Measurements from ENCODE around the gene SFMBT2.
"Not testable (repeated sequence)": the region's sequence is repeated elsewhere in the genome, so short reads cannot be mapped to it uniquely, and the experiment has no call there.

Gene SFMBT2

GRCh38 chr10:7400068-7400715 lies 10.6 kb downstream of the SFMBT2 start:
- no peak overlapping the region for H3K4me3 ChIP-seq (ENCODE audit: low read length in 2 of 2)
- peaks cover 8% of the 10 kb centered on the region for H3K4me1 ChIP-seq (ENCODE audit: control insufficient read depth, insufficient read depth, low read length)

GRCh38 chr10:7399533-7399932 lies 11.3 kb downstream of the SFMBT2 start:
- H3K36me3 ChIP-seq (ENCODE audit: control insufficient read depth in 2 of 2, insufficient read depth in 2 of 2, low read length in 2 of 2) = no peaks in the 10 kb centered on the region
- no peaks in the 10 kb centered on the region for H3K27me3 ChIP-seq (ENCODE audit: control insufficient read depth in 1 of 2, insufficient read depth in 2 of 2, low read length in 2 of 2)
- no peak overlapping the region for H3K9ac ChIP-seq (ENCODE audit: low read length in 2 of 2)
- no peaks in the 10 kb centered on the region for H3K9me3 ChIP-seq (ENCODE audit: control insufficient read depth in 2 of 2, low read length in 2 of 2)
- H3K4me1 ChIP-seq (ENCODE audit: control insufficient read depth, insufficient read depth, low read length) = peaks cover 8% of the 10 kb centered on the region
- H3K4me3 ChIP-seq (ENCODE audit: low read length in 2 of 2) = no peak overlapping the region
- H3K27ac ChIP-seq (ENCODE audit: low read length) = no peak overlapping the region

More at GRCh38 chr10:7400068-7400715, 10.6 kb downstream of the SFMBT2 start:
- Histone ChIP-seq H3K9me3 (ENCODE audit: control insufficient read depth in 2 of 2, low read length in 2 of 2) (no peaks in the 10 kb centered on the region), H3K9ac (ENCODE audit: low read length in 2 of 2) (no peak overlapping the region), H3K27ac (ENCODE audit: low read length) (no peak overlapping the region), H3K27me3 (ENCODE audit: control insufficient read depth in 1 of 2, insufficient read depth in 2 of 2, low read length in 2 of 2) (no peaks in the 10 kb centered on the region), H3K36me3 (ENCODE audit: control insufficient read depth in 2 of 2, insufficient read depth in 2 of 2, low read length in 2 of 2) (no peaks in the 10 kb centered on the region)

- no peak overlapping the region for H3K9ac ChIP-seq (ENCODE audit: low read length in 2 of 2)
- no peaks in the 10 kb centered on the region for H3K27me3 ChIP-seq (ENCODE audit: control insufficient read depth in 1 of 2, insufficient read depth in 2 of 2, low read length in 2 of 2)
- H3K9me3 ChIP-seq (ENCODE audit: control insufficient read depth in 2 of 2, low read length in 2 of 2) = no peaks in the 10 kb centered on the region
- peaks cover 8% of the 10 kb centered on the region for H3K4me1 ChIP-seq (ENCODE audit: control insufficient read depth, insufficient read depth, low read length)
- no peaks in the 10 kb centered on the region for H3K36me3 ChIP-seq (ENCODE audit: control insufficient read depth in 2 of 2, insufficient read depth in 2 of 2, low read length in 2 of 2)
- H3K27ac ChIP-seq (ENCODE audit: low read length) = no peak overlapping the region
- no peak overlapping the region for H3K4me3 ChIP-seq (ENCODE audit: low read length in 2 of 2)
Measured at GRCh38 chr10:7397049-7398035, 13.5 kb downstream of the SFMBT2 start.

GRCh38 chr10:7392301-7392700 lies 18.5 kb downstream of the SFMBT2 start:
- H3K4me1 ChIP-seq (ENCODE audit: control insufficient read depth, insufficient read depth, low read length); H3K36me3 ChIP-seq (ENCODE audit: control insufficient read depth in 2 of 2, insufficient read depth in 2 of 2, low read length in 2 of 2); H3K9me3 ChIP-seq (ENCODE audit: control insufficient read depth in 2 of 2, low read length in 2 of 2); H3K9ac ChIP-seq (ENCODE audit: low read length in 2 of 2); H3K27me3 ChIP-seq (ENCODE audit: control insufficient read depth in 1 of 2, insufficient read depth in 2 of 2, low read length in 2 of 2); H3K4me3 ChIP-seq (ENCODE audit: low read length in 2 of 2); H3K27ac ChIP-seq (ENCODE audit: low read length): not testable (repeated sequence)

- Histone ChIP-seq H3K4me3 (ENCODE audit: low read length in 2 of 2) (no peak overlapping the region), H3K4me1 (ENCODE audit: control insufficient read depth, insufficient read depth, low read length) (no peaks in the 10 kb centered on the region)
Measured at GRCh38 chr10:7391748-7392147, 19.1 kb downstream of the SFMBT2 start.

GRCh38 chr10:7390689-7391110 lies 20.1 kb downstream of the SFMBT2 start:
- H3K27me3 ChIP-seq (ENCODE audit: control insufficient read depth in 1 of 2, insufficient read depth in 2 of 2, low read length in 2 of 2); H3K27ac ChIP-seq (ENCODE audit: low read length); H3K36me3 ChIP-seq (ENCODE audit: control insufficient read depth in 2 of 2, insufficient read depth in 2 of 2, low read length in 2 of 2); H3K4me1 ChIP-seq (ENCODE audit: control insufficient read depth, insufficient read depth, low read length); H3K4me3 ChIP-seq (ENCODE audit: low read length in 2 of 2); H3K9me3 ChIP-seq (ENCODE audit: control insufficient read depth in 2 of 2, low read length in 2 of 2); H3K9ac ChIP-seq (ENCODE audit: low read length in 2 of 2): not testable (repeated sequence)

More at GRCh38 chr10:7391748-7392147, 19.1 kb downstream of the SFMBT2 start:
- Histone ChIP-seq H3K27me3 (ENCODE audit: control insufficient read depth in 1 of 2, insufficient read depth in 2 of 2, low read length in 2 of 2) (no peaks in the 10 kb centered on the region), H3K9me3 (ENCODE audit: control insufficient read depth in 2 of 2, low read length in 2 of 2) (no peaks in the 10 kb centered on the region), H3K27ac (ENCODE audit: low read length) (no peak overlapping the region), H3K36me3 (ENCODE audit: control insufficient read depth in 2 of 2, insufficient read depth in 2 of 2, low read length in 2 of 2) (no peaks in the 10 kb centered on the region), H3K9ac (ENCODE audit: low read length in 2 of 2) (no peak overlapping the region)

- Histone ChIP-seq H3K27ac (ENCODE audit: low read length) (no peak overlapping the region), H3K9ac (ENCODE audit: low read length in 2 of 2) (no peak overlapping the region), H3K4me1 (ENCODE audit: control insufficient read depth, insufficient read depth, low read length) (no peaks in the 10 kb centered on the region), H3K9me3 (ENCODE audit: control insufficient read depth in 2 of 2, low read length in 2 of 2) (no peaks in the 10 kb centered on the region), H3K4me3 (ENCODE audit: low read length in 2 of 2) (no peak overlapping the region), H3K27me3 (ENCODE audit: control insufficient read depth in 1 of 2, insufficient read depth in 2 of 2, low read length in 2 of 2) (no peaks in the 10 kb centered on the region), H3K36me3 (ENCODE audit: control insufficient read depth in 2 of 2, insufficient read depth in 2 of 2, low read length in 2 of 2) (no peaks in the 10 kb centered on the region)
Measured at GRCh38 chr10:7389844-7390243, 21.0 kb downstream of the SFMBT2 start.

- Histone ChIP-seq H3K27ac (ENCODE audit: low read length) (no peak overlapping the region), H3K27me3 (ENCODE audit: control insufficient read depth in 1 of 2, insufficient read depth in 2 of 2, low read length in 2 of 2) (no peaks in the 10 kb centered on the region), H3K9me3 (ENCODE audit: control insufficient read depth in 2 of 2, low read length in 2 of 2) (no peaks in the 10 kb centered on the region), H3K4me1 (ENCODE audit: control insufficient read depth, insufficient read depth, low read length) (no peaks in the 10 kb centered on the region), H3K9ac (ENCODE audit: low read length in 2 of 2) (no peak overlapping the region), H3K36me3 (ENCODE audit: control insufficient read depth in 2 of 2, insufficient read depth in 2 of 2, low read length in 2 of 2) (no peaks in the 10 kb centered on the region), H3K4me3 (ENCODE audit: low read length in 2 of 2) (no peak overlapping the region)
Measured at GRCh38 chr10:7389346-7389745, 21.5 kb downstream of the SFMBT2 start.

- no peak overlapping the region for H3K27ac ChIP-seq (ENCODE audit: low read length)
- H3K4me3 ChIP-seq (ENCODE audit: low read length in 2 of 2) = no peak overlapping the region
- H3K36me3 ChIP-seq (ENCODE audit: control insufficient read depth in 2 of 2, insufficient read depth in 2 of 2, low read length in 2 of 2) = no peaks in the 10 kb centered on the region
- H3K9me3 ChIP-seq (ENCODE audit: control insufficient read depth in 2 of 2, low read length in 2 of 2) = no peaks in the 10 kb centered on the region
- H3K4me1 ChIP-seq (ENCODE audit: control insufficient read depth, insufficient read depth, low read length) = no peaks in the 10 kb centered on the region
- H3K27me3 ChIP-seq (ENCODE audit: control insufficient read depth in 1 of 2, insufficient read depth in 2 of 2, low read length in 2 of 2) = no peaks in the 10 kb centered on the region
- no peak overlapping the region for H3K9ac ChIP-seq (ENCODE audit: low read length in 2 of 2)
Measured at GRCh38 chr10:7388602-7389001, 22.2 kb downstream of the SFMBT2 start.

- H3K27ac ChIP-seq (ENCODE audit: low read length); H3K4me3 ChIP-seq (ENCODE audit: low read length in 2 of 2); H3K9me3 ChIP-seq (ENCODE audit: control insufficient read depth in 2 of 2, low read length in 2 of 2); H3K36me3 ChIP-seq (ENCODE audit: control insufficient read depth in 2 of 2, insufficient read depth in 2 of 2, low read length in 2 of 2); H3K9ac ChIP-seq (ENCODE audit: low read length in 2 of 2); H3K27me3 ChIP-seq (ENCODE audit: control insufficient read depth in 1 of 2, insufficient read depth in 2 of 2, low read length in 2 of 2); H3K4me1 ChIP-seq (ENCODE audit: control insufficient read depth, insufficient read depth, low read length): not testable (repeated sequence)
Measured at GRCh38 chr10:7388149-7388548, 22.7 kb downstream of the SFMBT2 start.

GRCh38 chr10:7385114-7385513 lies 25.7 kb downstream of the SFMBT2 start:
- no peaks in the 10 kb centered on the region for H3K4me1 ChIP-seq (ENCODE audit: control insufficient read depth, insufficient read depth, low read length)
- no peaks in the 10 kb centered on the region for H3K27me3 ChIP-seq (ENCODE audit: control insufficient read depth in 1 of 2, insufficient read depth in 2 of 2, low read length in 2 of 2)
- no peak overlapping the region for H3K27ac ChIP-seq (ENCODE audit: low read length)
- no peak overlapping the region for H3K4me3 ChIP-seq (ENCODE audit: low read length in 2 of 2)
- H3K36me3 ChIP-seq (ENCODE audit: control insufficient read depth in 2 of 2, insufficient read depth in 2 of 2, low read length in 2 of 2) = peaks cover 0 to 8% of the 10 kb centered on the region in 2 donors
- H3K9me3 ChIP-seq (ENCODE audit: control insufficient read depth in 2 of 2, low read length in 2 of 2) = no peaks in the 10 kb centered on the region
- H3K9ac ChIP-seq (ENCODE audit: low read length in 2 of 2) = no peak overlapping the region
